MM.1S (cell line): ENCODE results near the gene RNASET2.

Experiments used
- CTCF ChIP-seq: fragments of 300-600 bp; sonication (generic); IDR thresholded peaks from 2 replicates; pipeline ENCODE4 v1.5.1; 2016; ENCODE audit warnings: antibody characterized with exemption, low read length, mixed read lengths
- EZH2phosphoT487 ChIP-seq: fragments of 300-600 bp; sonication (generic); IDR thresholded peaks from 2 replicates; pipeline ENCODE4 v1.6.1; 2018; ENCODE audit warnings: antibody characterized with exemption, low read length

- TF ChIP-seq CTCF (no peak), EZH2phosphoT487 (no peak)
These were observed 43.5 kb upstream of the RNASET2 start for GRCh38 chr6:166999884-167000253.
